Activated CD8-positive, alpha-beta memory T cell treated with anti-CD3 and anti-CD28 coated beads, Interleukin-2, amount 50 U/mL, for 4 hours (primary cell): ENCODE results near the gene EVPL.
A peak's percentile ranks its signal among the peaks of the same experiment; 100 is the strongest.
"Not testable (repeated sequence)": the region's sequence is repeated elsewhere in the genome, so short reads cannot be mapped to it uniquely, and the experiment has no call there.

Source experiments
- DNase-seq: peaks from one replicate; pipeline ENCODE4 v3.0.0-alpha.2; 2020

The EVPL gene

DNA sequence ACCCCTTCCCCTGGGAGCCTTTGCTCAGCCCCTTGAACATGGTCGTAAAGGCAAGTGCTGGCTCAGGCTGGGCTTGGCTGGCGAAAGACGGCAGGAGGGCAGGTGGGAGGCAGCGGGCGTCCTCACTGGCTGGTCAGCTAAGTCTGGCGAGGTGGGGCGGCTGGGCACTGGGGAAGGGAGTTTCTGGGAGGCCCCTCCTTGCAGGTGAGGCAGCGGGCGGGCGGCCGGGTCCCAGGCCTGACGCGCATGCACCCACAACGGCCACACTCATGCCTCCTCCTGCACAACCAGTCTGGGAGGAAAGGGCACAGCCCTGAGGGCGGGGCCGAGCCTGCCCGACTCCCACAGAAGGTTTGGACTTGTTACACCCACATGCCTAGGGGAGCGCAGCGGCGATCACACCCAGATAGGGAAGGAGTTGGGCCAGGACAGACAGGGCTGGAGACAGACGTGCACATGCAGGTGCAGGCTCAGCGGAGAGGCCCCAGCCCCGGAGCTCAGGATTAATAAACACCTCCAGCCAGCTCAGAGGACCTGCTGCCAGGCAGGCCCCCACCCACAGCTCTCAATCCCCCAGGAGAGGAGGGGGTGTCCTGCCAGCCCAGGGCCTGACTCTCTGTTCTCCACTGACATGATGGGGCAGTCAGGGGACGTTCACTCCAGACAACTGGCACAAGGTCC, at the start of gene EVPL:
EVPL (minus strand) TSS at position 148 of the 681 bp plus-strand sequence; CDS start at position 40, 108 bp downstream.
- no peak for DNase-seq

DNA sequence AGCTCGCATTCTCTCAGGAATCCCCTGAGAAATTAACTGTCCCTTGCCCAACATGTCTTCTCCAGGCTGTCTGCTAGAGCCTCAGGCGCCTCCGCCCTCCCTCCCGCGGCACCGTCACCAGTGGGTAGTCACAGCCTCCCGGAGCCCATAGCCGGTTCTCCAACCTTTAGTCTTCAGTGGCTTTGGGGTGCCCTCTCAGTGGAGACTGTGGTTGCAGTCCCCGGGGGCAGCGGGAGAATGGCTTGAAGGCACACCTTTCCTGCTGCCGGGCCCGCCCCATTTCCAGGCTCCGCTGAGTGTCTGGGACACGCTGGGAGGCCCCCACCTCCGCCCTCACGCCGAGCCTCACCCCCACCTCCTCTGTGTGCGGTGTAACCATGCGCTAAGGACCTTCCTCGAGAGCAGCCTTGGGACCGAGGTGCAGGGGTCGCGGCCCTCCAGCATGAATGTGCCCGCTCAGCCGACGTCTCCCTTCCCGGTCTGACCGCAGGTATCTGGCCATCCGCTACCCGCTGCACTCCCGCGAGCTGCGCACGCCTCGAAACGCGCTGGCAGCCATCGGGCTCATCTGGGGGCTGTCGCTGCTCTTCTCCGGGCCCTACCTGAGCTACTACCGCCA, 49.1 kb upstream of the EVPL start:
- DNase-seq: no peak

DNA sequence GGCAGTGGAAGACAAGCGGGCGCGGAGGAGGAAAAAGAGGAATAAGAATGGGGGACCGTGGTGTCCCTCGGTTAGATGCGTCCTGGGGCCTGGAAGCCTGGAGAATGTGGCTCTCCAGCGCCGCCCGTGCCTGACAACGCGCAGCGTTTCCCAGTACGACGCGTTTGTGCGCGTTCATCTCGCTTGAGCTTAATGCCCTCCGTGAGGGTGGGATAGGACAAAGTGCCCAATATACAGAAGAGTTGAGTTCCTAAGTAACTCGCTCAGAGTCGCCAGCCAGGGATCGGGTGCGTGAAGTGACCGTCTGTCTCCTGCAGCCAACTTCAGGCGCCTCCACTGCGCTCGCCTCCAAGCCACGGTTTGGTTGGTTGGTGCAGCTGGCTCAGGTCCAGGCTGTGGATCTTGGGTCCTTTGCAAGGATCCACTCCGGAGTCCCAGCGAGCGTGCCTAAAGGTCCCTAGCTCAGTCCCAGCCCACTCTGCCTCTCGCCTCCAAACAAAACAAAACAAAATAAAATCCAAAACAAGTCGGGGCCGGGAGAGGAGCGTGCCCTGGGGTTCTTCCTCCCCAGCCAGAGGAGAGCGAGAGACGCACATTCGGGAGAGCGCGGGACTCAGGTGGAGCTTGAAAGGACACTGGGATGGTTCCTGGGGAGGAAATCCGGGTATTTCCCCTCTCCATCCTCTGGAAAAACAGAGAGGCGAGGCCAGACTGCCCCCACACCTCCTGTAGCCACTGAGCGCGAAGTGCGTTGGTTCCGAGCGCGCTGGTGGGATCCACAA, 48.4 kb upstream of the EVPL start:
- no peak for DNase-seq

DNA sequence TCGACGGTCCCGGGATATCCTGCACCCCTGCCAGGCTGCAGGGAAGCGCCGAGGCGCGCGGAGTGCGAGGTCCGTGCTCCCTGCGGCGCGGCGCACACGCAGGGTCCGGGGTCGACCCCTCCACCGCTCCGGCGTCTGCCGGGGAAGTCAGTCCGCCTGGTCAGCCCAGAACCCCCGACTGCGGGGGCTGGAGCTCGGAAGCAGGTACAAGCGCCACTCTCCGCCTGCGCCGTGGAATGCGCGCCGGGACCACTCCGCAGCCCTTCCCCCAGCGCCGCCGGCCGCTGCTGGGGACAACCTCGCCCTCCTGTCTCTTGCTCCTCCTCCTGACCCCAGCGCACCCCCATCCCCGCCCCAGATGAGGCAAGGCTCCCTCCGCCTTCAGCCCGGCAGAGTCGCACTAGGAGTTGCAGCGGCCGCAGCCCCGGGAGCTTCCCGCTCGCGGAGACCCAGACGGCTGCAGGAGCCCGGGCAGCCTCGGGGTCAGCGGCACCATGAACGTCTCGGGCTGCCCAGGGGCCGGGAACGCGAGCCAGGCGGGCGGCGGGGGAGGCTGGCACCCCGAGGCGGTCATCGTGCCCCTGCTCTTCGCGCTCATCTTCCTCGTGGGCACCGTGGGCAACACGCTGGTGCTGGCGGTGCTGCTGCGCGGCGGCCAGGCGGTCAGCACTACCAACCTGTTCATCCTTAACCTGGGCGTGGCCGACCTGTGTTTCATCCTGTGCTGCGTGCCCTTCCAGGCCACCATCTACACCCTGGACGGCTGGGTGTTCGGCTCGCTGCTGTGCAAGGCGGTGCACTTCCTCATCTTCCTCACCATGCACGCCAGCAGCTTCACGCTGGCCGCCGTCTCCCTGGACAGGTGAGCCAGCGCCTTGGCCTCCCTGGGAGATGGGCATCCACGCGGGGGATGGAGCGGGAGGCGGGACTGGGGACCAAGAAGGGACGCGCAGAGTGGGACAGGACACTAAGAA, 47.6 kb upstream of the EVPL start, which contains the start of gene GALR2:
GALR2 (plus strand) TSS at position 392 of the 974 bp plus-strand sequence; CDS start at position 495, 103 bp downstream.
- DNase-seq: no peak

DNA sequence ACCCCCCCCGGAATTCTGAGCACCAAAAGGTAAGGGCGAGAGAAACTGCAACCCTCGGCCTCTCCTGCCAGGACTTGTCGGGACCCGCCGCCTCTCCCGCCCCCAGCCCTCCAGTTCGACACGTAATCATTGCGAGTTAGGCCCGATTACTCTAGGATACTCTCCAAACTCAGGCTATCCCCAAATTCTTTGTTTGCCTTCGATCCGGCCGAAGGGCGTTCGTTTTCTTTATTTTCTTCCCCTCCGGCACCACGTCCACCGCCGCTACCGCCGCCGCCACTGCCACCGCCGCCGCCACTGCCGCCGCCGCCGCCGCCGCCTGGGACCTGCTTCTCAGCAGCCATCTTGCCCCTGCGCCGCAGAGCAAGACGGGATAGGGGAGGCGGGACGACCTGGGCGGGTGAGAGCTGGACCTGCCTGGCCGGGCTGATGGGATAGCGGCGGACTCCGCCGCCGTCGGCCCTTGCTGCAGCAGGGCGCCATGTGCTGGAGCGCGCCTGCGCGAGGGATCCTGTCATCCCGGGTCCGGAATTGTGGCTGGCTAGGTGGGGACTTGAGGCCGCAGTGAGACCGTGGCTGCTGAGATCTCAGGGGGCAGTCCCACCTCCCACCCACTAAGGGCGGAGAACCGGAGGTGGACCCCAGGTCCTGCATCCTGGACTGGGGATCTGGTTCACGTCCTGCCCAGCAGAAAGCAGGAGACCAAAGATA, 45.2 kb upstream of the EVPL start, which contains the start of gene SRP68:
SRP68 (minus strand) TSS at position 370 of the 711 bp plus-strand sequence; CDS start at position 344, 26 bp downstream.
- peak; percentile 84 for DNase-seq

DNA sequence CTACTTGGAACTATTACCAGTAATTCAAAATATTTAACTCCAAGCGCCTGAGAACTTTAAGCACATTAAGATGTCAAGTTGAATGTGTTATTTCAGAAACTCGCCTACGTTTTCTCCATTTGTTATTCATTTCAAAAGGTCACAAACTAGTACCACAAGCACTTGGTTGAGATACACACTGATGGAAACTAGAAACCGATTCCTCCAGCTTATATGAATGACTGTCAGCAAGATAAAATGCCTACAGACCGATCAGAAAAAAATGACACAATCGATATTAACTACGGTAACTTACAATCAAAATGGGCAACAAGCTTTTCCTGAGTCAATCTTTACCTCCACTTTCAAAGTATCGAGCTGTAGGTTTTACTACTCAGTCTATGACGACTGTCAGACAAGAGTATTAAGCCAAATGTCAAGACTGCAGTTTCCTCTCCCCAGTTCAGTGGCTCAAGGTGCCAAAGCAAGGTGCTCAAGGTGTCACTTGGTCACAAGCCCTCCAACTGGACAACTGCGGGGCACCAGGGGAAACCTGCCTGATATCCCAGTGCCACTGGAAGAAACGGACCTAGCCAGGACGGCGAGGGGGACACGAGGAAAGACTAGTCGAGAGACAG, 44.5 kb upstream of the EVPL start:
- DNase-seq: no peak

DNA sequence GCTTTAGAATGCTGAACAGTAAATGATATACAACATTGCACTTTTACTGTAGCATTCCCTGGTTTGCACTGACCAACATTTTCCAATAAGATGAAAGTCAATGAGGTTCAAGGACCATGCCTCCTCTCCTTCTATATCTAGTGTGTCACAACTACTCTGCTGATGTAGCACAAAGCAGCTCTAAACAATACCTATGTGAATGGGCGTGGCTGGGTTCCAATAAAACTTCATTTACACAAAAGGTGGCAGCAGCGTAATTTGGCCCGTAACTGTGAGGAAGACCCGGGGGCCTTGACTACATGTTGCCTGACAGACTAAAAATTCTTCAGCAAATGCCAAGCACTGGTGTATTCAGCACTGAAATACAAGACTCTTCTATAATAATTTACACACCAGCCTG, 38.7 kb upstream of the EVPL start:
- no peak for DNase-seq

DNA sequence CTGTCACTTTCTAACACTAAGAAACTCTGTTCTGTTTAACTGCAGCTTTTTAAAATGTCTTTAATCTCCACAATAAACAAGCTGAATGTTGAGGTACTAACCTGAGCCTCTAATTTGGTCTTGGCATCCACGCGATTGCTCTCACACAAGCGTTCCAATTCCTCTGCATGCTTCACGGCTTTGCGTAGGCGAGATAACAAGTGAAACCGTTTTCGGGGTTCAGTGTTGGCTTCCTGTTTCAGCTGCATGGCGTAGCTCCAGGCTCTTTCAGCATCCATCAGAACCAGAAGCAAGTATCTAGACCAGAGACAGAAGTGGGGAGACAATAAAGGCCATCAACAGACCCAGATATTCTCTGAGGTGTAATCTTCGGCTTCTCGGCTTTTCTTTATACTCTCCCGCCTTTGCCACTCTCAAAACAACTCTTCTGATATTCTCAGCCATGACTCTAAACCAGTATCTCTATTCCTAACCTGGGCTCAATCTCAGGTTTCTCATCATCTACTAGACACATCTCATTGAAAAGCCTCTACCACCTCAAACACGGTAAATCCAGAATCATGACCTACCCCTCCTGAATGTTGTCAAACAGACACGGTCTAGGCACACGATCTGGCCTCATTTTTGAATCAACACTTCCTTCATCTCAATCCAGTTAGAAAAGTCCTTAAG, 36.9 kb upstream of the EVPL start:
- no peak for DNase-seq

DNA sequence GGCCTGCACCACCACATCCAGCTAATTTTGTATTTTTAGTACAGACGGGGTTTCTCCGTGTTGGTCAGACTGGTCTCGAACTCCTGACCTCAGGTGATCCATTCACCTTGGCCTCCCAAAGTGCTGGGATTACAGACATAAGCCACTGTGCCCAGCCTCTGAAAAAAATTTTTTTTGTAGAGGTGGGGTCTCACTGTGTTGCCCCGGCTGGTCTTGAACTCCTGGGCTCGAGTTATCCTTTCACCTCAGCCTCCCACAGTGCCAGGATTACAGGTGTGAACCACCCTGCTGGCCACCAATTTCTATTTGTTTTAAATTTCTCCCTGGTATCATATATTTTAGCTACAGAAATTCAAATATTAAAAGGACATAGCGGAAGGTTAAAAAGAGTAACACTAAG, 31.2 kb upstream of the EVPL start:
- not testable (repeated sequence) for DNase-seq

DNA sequence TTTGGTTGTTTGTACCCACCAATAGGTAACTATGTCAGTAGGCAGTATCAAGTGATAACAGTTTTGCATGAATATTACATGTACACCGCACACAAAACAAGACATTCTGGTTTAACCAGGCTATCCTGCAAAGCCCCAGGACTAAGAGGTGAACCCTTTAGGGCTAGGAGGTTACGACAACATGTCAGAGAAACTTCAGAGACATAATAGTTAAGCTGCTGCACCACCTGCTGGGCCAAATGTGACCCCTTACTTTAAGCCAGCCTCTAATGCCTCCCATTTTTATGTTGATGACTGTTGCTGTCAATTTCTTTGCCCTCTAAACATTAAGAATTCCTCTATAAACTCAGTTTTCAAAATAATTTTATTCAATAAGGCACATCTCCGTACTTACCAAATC, 29.8 kb upstream of the EVPL start:
- no peak for DNase-seq

DNA sequence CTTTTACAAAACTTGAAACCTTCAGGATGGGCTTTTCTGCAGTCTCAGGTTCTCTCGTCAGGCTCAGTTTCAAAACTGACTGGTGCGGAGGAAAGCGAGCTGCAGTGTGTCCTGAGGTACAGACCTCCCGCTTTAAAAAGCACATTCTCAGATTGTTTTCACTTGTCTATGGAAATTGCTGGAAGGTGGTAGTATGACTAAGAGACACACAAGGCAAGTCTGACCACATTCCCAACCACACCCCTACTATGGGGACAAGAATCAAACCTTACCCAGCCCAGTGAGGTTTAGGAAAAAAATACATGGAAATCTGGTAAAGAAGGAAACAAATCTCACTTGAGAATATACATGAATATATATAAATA, 27.0 kb upstream of the EVPL start:
- DNase-seq: no peak

DNA sequence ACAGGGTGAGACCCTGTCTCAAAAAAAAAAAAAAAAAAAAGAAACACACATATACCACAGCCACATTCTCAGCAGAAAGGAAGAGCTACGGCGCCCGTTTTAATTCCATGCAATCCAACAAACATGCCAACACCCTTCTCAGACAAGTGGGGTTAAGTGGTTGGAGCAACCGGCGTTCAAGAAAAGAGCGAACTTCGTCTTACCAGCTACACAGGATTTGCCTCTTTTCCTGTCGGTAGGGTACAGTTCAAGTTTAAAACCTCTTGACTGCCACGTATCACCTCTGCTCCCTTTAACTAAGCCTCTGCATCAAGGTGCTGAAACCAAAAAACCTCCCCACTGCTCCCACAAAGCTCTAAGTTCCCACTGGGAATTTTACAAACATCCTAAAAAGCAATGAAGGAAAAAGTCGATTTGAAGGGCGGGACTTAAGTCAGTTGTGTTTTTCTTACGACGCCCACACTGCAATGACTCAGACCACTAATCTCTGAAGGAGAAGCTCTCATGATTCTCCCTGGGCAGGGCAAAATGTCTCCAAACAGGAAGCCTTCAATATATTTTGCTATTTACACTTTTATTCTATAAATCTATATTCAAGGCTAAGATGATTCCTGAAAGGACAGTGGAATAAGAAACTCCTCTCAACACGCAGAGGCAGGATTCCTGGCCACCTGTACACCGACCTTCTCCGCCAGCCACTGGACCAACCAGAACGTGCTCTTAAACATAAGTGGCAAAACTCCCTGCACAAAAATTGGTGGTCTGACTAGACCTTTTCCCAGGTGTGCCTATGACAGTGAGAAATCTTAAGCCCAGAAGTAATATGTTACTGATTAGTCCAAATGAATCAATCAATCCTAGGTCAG, 26.4 kb upstream of the EVPL start:
- DNase-seq: no peak

DNA sequence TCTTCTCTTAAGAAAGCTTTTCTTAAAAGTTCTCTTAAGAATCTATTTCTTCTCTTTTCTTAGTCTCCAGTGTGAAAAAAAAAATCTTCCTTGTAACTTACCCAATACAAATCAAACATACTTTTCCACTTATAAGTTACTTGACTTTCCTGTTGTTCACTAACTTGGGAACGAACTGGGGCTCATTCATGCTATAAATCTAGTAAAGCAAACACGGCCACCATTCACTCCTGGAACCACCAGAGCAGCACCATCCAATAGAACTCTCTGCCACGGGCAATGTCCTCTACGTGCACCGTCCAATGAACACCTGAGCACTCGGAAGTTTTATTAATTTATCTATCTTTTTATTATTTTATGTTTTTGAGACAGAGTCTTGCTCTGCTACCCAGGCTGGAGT, 24.5 kb upstream of the EVPL start:
- no peak for DNase-seq

DNA sequence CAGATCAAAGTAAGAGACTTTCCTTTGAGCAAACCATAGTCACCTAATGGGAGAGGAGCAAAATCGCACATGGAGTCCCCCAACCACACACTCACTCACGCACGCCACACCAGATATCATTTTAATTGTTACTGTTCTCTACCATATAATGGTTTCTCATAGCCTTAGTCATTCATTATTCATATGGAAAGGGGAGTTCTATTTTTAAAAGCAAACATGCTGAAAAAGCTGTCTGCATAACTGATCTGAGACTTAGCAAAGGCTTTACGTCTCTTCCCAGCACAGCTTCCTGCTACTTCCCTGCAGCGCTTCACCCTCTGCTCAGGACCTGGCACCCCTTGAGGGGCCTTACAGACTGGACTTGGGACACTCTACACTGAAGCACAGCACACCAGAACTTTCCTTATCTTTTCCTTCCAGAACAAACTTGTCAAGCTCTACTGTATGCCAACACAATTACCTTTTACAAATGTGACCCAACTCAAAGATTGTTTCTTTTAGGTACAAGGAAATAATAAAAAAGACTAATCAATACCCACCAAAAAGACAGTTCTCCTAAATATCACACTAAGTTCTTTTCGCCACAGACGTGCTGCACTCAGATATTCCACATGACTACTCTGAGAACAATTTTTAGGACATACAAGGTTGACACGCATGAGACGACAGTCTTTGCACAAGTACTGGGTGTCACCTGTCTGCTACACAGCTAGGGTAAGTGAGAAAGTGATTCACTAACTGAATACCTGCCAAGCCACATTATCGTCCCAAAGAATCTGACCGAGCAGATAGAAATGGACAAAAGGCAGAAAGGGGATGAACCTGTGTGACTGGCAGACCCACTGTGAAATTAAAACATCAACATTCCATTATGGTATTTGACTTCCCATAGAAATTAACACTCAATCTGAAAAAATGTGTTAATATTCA, 23.7 kb upstream of the EVPL start:
- DNase-seq: no peak

DNA sequence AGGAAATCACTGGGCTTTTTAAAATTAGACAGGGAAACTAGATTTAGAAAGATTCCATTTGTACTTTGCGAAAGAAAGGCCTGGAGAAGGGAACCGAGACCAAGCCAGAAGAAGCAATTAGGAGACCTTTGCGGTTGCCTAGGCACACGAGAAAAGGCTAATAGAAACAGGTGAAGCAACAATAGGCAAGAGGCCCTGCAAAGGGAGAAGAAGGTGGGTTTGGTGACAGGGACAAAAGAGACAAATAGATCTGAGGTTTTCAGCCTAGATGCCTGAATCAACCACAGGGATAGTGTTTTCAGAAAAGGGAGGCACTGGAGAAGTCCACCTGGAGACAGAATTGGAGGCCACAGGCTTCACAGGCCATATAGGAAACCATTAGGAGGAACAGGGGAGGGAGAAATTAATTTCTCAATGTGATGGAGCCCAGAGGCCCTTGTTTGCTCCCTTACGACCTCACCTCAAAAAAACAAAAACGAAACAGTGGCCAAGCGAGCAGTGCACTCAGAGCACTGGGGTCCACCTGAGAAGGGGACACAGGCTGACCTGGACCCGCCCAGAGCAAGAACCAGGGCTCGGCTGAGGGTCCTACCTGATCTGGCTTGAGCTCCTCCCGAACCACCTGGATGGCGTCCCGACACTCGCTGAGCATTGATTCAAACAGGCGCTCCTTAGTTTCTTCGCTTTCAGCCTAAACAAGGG, 22.9 kb upstream of the EVPL start:
- no peak for DNase-seq

DNA sequence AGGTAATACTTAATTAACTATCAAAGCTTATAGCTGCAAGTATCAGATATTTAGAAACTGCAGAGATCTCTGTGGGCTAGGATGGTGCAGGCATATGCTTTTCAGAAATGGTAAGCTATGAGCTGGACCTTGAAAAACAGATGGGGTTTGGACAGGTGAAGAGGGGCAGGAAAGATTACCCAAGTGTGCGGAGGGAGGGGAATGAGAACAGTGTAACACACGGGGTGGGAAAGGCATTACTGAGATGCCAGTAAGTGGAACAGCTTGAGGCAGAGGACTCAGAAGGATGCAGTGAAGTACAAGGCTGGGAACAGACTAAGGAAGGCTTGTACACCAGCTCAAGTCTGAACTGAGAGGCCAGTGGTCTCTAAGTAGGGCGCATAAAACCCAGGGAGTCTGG, 22.1 kb upstream of the EVPL start:
- no peak for DNase-seq

DNA sequence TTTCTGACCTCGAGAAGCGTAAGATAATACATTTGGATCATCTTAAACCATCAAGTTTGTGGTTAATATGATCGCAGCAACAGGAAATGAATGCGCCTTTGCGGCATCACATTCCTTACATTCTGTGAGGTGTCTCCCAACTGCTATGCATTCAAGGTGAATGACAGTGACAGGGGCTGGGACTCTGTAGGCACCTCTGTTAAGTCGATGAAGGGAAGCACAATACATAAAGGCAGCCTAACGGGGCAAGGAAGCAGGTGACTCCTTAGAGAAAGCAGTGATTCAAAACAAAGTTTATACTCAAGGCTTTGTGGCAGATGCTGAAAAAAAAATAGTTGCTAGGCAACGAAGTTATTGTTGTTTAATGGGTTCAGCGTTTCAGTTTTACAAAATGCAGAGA, 21.6 kb upstream of the EVPL start:
- DNase-seq: no peak

DNA sequence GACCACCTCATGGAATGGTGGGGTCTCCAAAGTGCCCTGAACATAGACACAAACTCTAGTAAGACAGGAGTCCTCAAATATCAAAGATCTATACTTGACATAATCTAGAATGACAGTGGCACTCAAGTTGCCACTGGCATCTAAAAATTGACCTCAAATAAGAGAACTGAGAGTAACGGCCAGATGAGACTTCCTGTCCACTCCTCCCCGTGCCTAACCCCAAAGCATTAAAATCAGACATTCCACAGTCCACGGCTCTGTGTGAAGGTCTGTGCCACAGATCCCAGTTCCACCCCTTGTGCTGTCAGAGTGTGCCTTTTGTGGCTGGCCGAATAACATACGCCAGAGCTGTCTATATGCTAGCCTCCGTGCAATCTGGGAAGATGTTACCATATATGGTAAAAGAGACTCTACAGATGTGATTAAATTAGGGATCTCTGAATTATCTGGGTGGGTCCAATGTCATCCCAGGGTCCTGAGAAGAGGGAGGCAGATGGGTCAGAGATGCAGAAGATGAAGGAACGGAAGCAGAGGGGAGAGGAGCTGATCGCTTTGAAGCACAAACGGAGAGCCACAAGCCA, 21.0 kb upstream of the EVPL start:
- no peak for DNase-seq
